ENCODE data around the gene SNX15. TPM values are rescaled to one million over a fixed set of nuclear protein-coding genes. Genes with fewer than 3 reads are reported as not detected.

SNX15 gene
- total RNA-seq, 2 experiments from 2014 or later = 22.4 to 28.3 TPM

GRCh38 chr11:65084598-65085375 lies 57.5 kb downstream of the SNX15 start:
- H3K27me3 Mint-ChIP-seq = no peaks in the 10 kb centered on the region
- ATAC-seq (ENCODE audit: low read depth) = no peak
- POLR2A ChIA-PET = interaction anchor here (0.8 to 2.2 kb wide), 4 partner anchors 12 to 178 kb away, joined by 3 to 13 read pairs (median 6); partner anchors contain the start of genes FAU, MRPL49, VPS51 and ZNHIT2
- peak overlapping the region; percentile 99 for H3K27ac Mint-ChIP-seq
- H3K4me1 Mint-ChIP-seq = peaks cover 39% of the 10 kb centered on the region
- H3K4me3 Mint-ChIP-seq = peak overlapping the region; percentile 98
- peaks cover 36% of the 10 kb centered on the region for H3K36me3 Mint-ChIP-seq
- H3K9me3 Mint-ChIP-seq = no peaks in the 10 kb centered on the region
- no peak for DNase-seq

- Mint-ChIP-seq H3K4me3 (peak overlapping the region; percentile 98), H3K27me3 (no peaks in the 10 kb centered on the region), H3K9me3 (no peaks in the 10 kb centered on the region), H3K4me1 (peaks cover 36% of the 10 kb centered on the region), H3K36me3 (peaks cover 31% of the 10 kb centered on the region), H3K27ac (peak overlapping the region; percentile 99)
- POLR2A ChIA-PET = interaction anchor here (0.8 to 2.2 kb wide), 3 partner anchors 11 to 177 kb away, joined by 3 to 13 read pairs (median 5); partner anchors contain the start of genes FAU, MRPL49 and VPS51
- ATAC-seq (ENCODE audit: low read depth) (no peak), DNase-seq (no peak)
Observed at GRCh38 chr11:65085446-65085845, 58.2 kb downstream of the SNX15 start.

GRCh38 chr11:65086809-65087208 lies 59.6 kb downstream of the SNX15 start:
- Mint-ChIP-seq H3K9me3 (no peaks in the 10 kb centered on the region), H3K4me3 (no peak overlapping the region), H3K27ac (no peak overlapping the region), H3K27me3 (no peaks in the 10 kb centered on the region), H3K36me3 (peaks cover 21% of the 10 kb centered on the region), H3K4me1 (peaks cover 24% of the 10 kb centered on the region)
- no peak for ATAC-seq (ENCODE audit: low read depth)
- DNase-seq = no peak
- POLR2A ChIA-PET = interaction anchor here (2.2 kb wide), 1 partner anchor 10 kb away, joined by 13 read pairs; the partner anchor contains the start of gene VPS51

GRCh38 chr11:65087216-65087615 lies 60.0 kb downstream of the SNX15 start:
- Mint-ChIP-seq H3K36me3 (peaks cover 18% of the 10 kb centered on the region), H3K4me1 (peaks cover 21% of the 10 kb centered on the region), H3K27ac (no peak overlapping the region), H3K27me3 (no peaks in the 10 kb centered on the region), H3K9me3 (no peaks in the 10 kb centered on the region), H3K4me3 (no peak overlapping the region)
- POLR2A ChIA-PET = interaction anchor here (2.2 kb wide), 1 partner anchor 9 kb away, joined by 13 read pairs; the partner anchor contains the start of gene VPS51
- ATAC-seq (ENCODE audit: low read depth) = no peak
- DNase-seq = no peak

- POLR2A ChIA-PET = no interaction called here
- Mint-ChIP-seq H3K27me3 (no peaks in the 10 kb centered on the region), H3K4me3 (no peak overlapping the region), H3K27ac (no peak overlapping the region), H3K4me1 (peaks cover 16% of the 10 kb centered on the region), H3K36me3 (peaks cover 15% of the 10 kb centered on the region), H3K9me3 (no peaks in the 10 kb centered on the region)
- ATAC-seq (ENCODE audit: low read depth) (no peak), DNase-seq (no peak)
Observed at GRCh38 chr11:65087827-65088226, 60.6 kb downstream of the SNX15 start.

- no peak for DNase-seq
- ATAC-seq (ENCODE audit: low read depth) = no peak
- Mint-ChIP-seq H3K4me1 (peaks cover 12% of the 10 kb centered on the region), H3K36me3 (peaks cover 12% of the 10 kb centered on the region), H3K27ac (peak overlapping the region; percentile 63), H3K27me3 (no peaks in the 10 kb centered on the region), H3K4me3 (no peak overlapping the region), H3K9me3 (no peaks in the 10 kb centered on the region)
- POLR2A ChIA-PET = interaction anchor here (1.1 to 1.5 kb wide), 2 partner anchors 9 to 75 kb away, joined by 4 read pairs; partner anchors contain the start of gene ARL2
Observed at GRCh38 chr11:65089621-65090020, 62.4 kb downstream of the SNX15 start.

Small RNA genes lying within 50 kb of the gene (microRNA-seq; reads per million reads assigned to microRNA genes)
- not detected for gene MIR6879

Other genes starting within 250 kb of the SNX15 start
- gene SF1, start 248.9 kb upstream of the SNX15 start, total RNA-seq = 100 to 1,000 TPM; 519 to 524 TPM
- 10 to 100 TPM; 92.0 to 96.2 TPM for gene MAP4K2, start 224.2 kb upstream of the SNX15 start, total RNA-seq
- 10 to 100 TPM; 37.4 to 39.0 TPM for gene MEN1, start 216.9 kb upstream of the SNX15 start, total RNA-seq
- gene CDC42BPG, start 182.8 kb upstream of the SNX15 start, total RNA-seq = 1 to 10 TPM; 3.4 to 3.5 TPM
- gene EHD1, start 148.8 kb upstream of the SNX15 start, total RNA-seq = 100 to 1,000 TPM; 187 to 195 TPM
- gene ATG2A, start 110.2 kb upstream of the SNX15 start, total RNA-seq = 10 to 100 TPM; 34.5 to 39.7 TPM
- gene PPP2R5B, start 102.8 kb upstream of the SNX15 start, total RNA-seq = 10 to 100 TPM; 18.6 to 22.3 TPM
- not detected for gene GPHA2, start 91.5 kb upstream of the SNX15 start, total RNA-seq
- not detected for gene MAJIN, start 55.3 kb upstream of the SNX15 start, total RNA-seq
- 1 to 10 TPM; 1.2 TPM for gene BATF2, start 30.5 kb upstream of the SNX15 start, total RNA-seq
- gene ARL2, start 13.3 kb upstream of the SNX15 start, total RNA-seq = 10 to 100 TPM; 69.5 to 70.2 TPM
- 10 to 100 TPM; 24.2 to 25.8 TPM for gene SAC3D1, start 13.8 kb downstream of the SNX15 start, total RNA-seq
- 10 to 100 TPM; 19.8 to 22.3 TPM for gene NAALADL1, start 31.1 kb downstream of the SNX15 start, total RNA-seq
- 10 to 100 TPM; 85.5 to 95.7 TPM for gene CDCA5, start 56.6 kb downstream of the SNX15 start, total RNA-seq
- gene ZFPL1, start 56.8 kb downstream of the SNX15 start, total RNA-seq = 10 to 100 TPM; 37.3 to 41.2 TPM
- gene VPS51, start 68.8 kb downstream of the SNX15 start, total RNA-seq = 100 to 1,000 TPM; 130 to 138 TPM
- gene TM7SF2, start 84.4 kb downstream of the SNX15 start, total RNA-seq = 10 to 100 TPM; 26.1 to 26.2 TPM
- gene ZNHIT2, start 90.3 kb downstream of the SNX15 start, total RNA-seq = 10 to 100 TPM; 11.1 to 11.9 TPM
- gene FAU, start 94.7 kb downstream of the SNX15 start, total RNA-seq = 1,000 to 10,000 TPM; 1,110 to 1,162 TPM
- gene MRPL49, start 94.9 kb downstream of the SNX15 start, total RNA-seq = 10 to 100 TPM; 50.7 to 53.6 TPM
- gene SYVN1, start 107.1 kb downstream of the SNX15 start, total RNA-seq = 10 to 100 TPM; 43.4 to 45.1 TPM
- not detected for gene SPDYC, start 142.8 kb downstream of the SNX15 start, total RNA-seq
- gene CAPN1, start 154.5 kb downstream of the SNX15 start, total RNA-seq = 100 to 1,000 TPM; 164 to 174 TPM
- 10 to 100 TPM; 57.3 to 62.2 TPM for gene POLA2, start 234.5 kb downstream of the SNX15 start, total RNA-seq

Data from activated naive CD8-positive, alpha-beta T cell treated with anti-CD3 and anti-CD28 coated beads, Interleukin-2, amount 10 ng/mL, durations not matched to agents 7 days and 5 days (primary cell).